Measurements from ENCODE around the gene ARHGAP4. TPM values are rescaled to one million over a fixed set of nuclear protein-coding genes. Genes with fewer than 3 reads are reported as not detected.

ARHGAP4 gene
- total RNA-seq, 1 experiment from 2014 or later = 1.9 TPM

- no peak for DNase-seq (ENCODE audit: low read depth)
Observed at GRCh38 chrX:153945956-153946943, 20.2 kb upstream of the ARHGAP4 start.

- DNase-seq (ENCODE audit: low read depth) = no peak
Observed at GRCh38 chrX:153944800-153945150, 18.7 kb upstream of the ARHGAP4 start.

- no peak for DNase-seq (ENCODE audit: low read depth)
Observed at GRCh38 chrX:153944140-153944799, 18.2 kb upstream of the ARHGAP4 start, which contains the start of gene RENBP. Gene RENBP (minus strand): TSS chrX:153944643. CDS start chrX:153944610, 33 bp downstream.

GRCh38 chrX:153941336-153942252 is 15.5 kb upstream of the ARHGAP4 start:
- DNase-seq (ENCODE audit: low read depth) = no peak

- DNase-seq (ENCODE audit: low read depth) = no peak
Observed at GRCh38 chrX:153939573-153939972, 13.5 kb upstream of the ARHGAP4 start.

GRCh38 chrX:153938226-153938786 is 12.2 kb upstream of the ARHGAP4 start:
- DNase-seq (ENCODE audit: low read depth) = no peak

GRCh38 chrX:153937056-153937455 is 11.0 kb upstream of the ARHGAP4 start:
- DNase-seq (ENCODE audit: low read depth) = no peak

GRCh38 chrX:153935326-153935851 is 9.3 kb upstream of the ARHGAP4 start:
- peak; percentile 16 for DNase-seq (ENCODE audit: low read depth)

GRCh38 chrX:153934762-153935325 is 8.8 kb upstream of the ARHGAP4 start, which contains the start of gene NAA10:
Gene NAA10 (minus strand): TSS chrX:153935037. CDS start chrX:153934904, 133 bp downstream.
- DNase-seq (ENCODE audit: low read depth) = peak; percentile 70

- DNase-seq (ENCODE audit: low read depth) = no peak
Observed at GRCh38 chrX:153934148-153934761, 8.2 kb upstream of the ARHGAP4 start.

GRCh38 chrX:153933748-153934147 is 7.7 kb upstream of the ARHGAP4 start:
- DNase-seq (ENCODE audit: low read depth) = peak; percentile 54

- no peak for DNase-seq (ENCODE audit: low read depth)
Observed at GRCh38 chrX:153932220-153932915, 6.3 kb upstream of the ARHGAP4 start.

- DNase-seq (ENCODE audit: low read depth) = no peak
Observed at GRCh38 chrX:153931748-153932147, 5.7 kb upstream of the ARHGAP4 start.

- DNase-seq (ENCODE audit: low read depth) = no peak
Observed at GRCh38 chrX:153931151-153931550, 5.1 kb upstream of the ARHGAP4 start.

GRCh38 chrX:153930011-153930910 is 4.2 kb upstream of the ARHGAP4 start:
- DNase-seq (ENCODE audit: low read depth) = no peak

GRCh38 chrX:153929576-153929975 is 3.5 kb upstream of the ARHGAP4 start:
- DNase-seq (ENCODE audit: low read depth) = no peak

GRCh38 chrX:153928846-153929245 is 2.8 kb upstream of the ARHGAP4 start:
- DNase-seq (ENCODE audit: low read depth) = no peak

GRCh38 chrX:153927922-153928760 is 2.1 kb upstream of the ARHGAP4 start:
- peak; percentile 94 for DNase-seq (ENCODE audit: low read depth)

Measured in RPMI7951 (cell line).